WTC11 (cell line): ENCODE measurements around the gene STRIP1. TPM values are rescaled to one million over a fixed set of nuclear protein-coding genes. Genes with fewer than 3 reads are reported as not detected.
A peak's percentile ranks its signal among the peaks of the same experiment; 100 is the strongest.

Source experiments
- ATAC-seq: fragments of 200-7000 bp; cut with Tn5 transposase; 2 replicates; pipeline ENCODE4 v1.10.0; 2021; ENCODE audit warnings: mild to moderate bottlenecking, moderate library complexity
- CTCF ChIA-PET: fragments of 300-600 bp; sonication (Branson Sonifier 250); formaldehyde crosslinking; loops from one replicate; lab custom pipeline; 2021; ENCODE audit warnings: antibody characterized with exemption; lab: Charles Lee
- POLR2A ChIA-PET: fragments of 350-600 bp; sonication (Branson Sonifier 250); formaldehyde crosslinking; loops from one replicate; lab custom pipeline; 2021; ENCODE audit warnings: antibody characterized with exemption; lab: Charles Lee
- DNase-seq: peaks from one replicate; pipeline ENCODE4 v3.0.0; 2021; ENCODE audit warnings: low spot score
- H3K27ac Mint-ChIP-seq: 2 replicates; pipeline ENCODE4 v1.8.0; 2021; ENCODE audit warnings: mixed read lengths
- H3K27me3 Mint-ChIP-seq: 2 replicates; pipeline ENCODE4 v1.8.0; 2021; ENCODE audit warnings: low read depth, mild to moderate bottlenecking, moderate library complexity, mixed read lengths
- H3K36me3 Mint-ChIP-seq: 2 replicates; pipeline ENCODE4 v1.8.0; 2021; ENCODE audit warnings: mixed read lengths
- H3K4me1 Mint-ChIP-seq: 2 replicates; pipeline ENCODE4 v1.8.0; 2022; ENCODE audit warnings: mixed read lengths
- H3K4me3 Mint-ChIP-seq: 2 replicates; pipeline ENCODE4 v1.8.0; 2021; ENCODE audit warnings: mild to moderate bottlenecking, moderate library complexity, mixed read lengths
- H3K9me3 Mint-ChIP-seq: 2 replicates; pipeline ENCODE4 v1.8.0; 2021; ENCODE audit warnings: mixed read lengths
- CREM ChIP-seq: sonication (generic); formaldehyde crosslinking; IDR thresholded peaks from 2 replicates; pipeline ENCODE4 v1.8.1; 2022; ENCODE audit warnings: mild to moderate bottlenecking, missing genetic modification reagents, moderate library complexity
- FOXJ3 ChIP-seq: sonication (generic); formaldehyde crosslinking; IDR thresholded peaks from 2 replicates; pipeline ENCODE4 v1.9.0; 2021; ENCODE audit warnings: missing genetic modification reagents, mild to moderate bottlenecking, borderline replicate concordance
- GRHL2 ChIP-seq: fragments of 250-450 bp; sonication (Bioruptor Pico); IDR thresholded peaks from 2 replicates; pipeline ENCODE4 v1.8.0; 2022; ENCODE audit warnings: mild to moderate bottlenecking, moderate library complexity; ENCODE audit not compliant: insufficient replicate concordance, severe bottlenecking
- MXD4 ChIP-seq: fragments of 250-450 bp; sonication (Bioruptor Pico); IDR thresholded peaks from 2 replicates; pipeline ENCODE4 v1.8.0; 2021; ENCODE audit warnings: mild to moderate bottlenecking, moderate library complexity, borderline replicate concordance
- NR1H2 ChIP-seq: sonication (generic); formaldehyde crosslinking; IDR thresholded peaks from 2 replicates; pipeline ENCODE4 v1.9.0; 2021; ENCODE audit warnings: mild to moderate bottlenecking, moderate library complexity, missing genetic modification reagents
- SMAD3 ChIP-seq: sonication (generic); formaldehyde crosslinking; IDR thresholded peaks from 2 replicates; pipeline ENCODE4 v1.8.0; 2022; ENCODE audit warnings: missing genetic modification reagents, mild to moderate bottlenecking, borderline replicate concordance
- SMAD4 ChIP-seq: sonication (generic); formaldehyde crosslinking; IDR thresholded peaks from 2 replicates; pipeline ENCODE4 v1.8.0; 2022; ENCODE audit warnings: mild to moderate bottlenecking, missing genetic modification reagents
- TCF7 ChIP-seq: sonication (generic); formaldehyde crosslinking; IDR thresholded peaks from 2 replicates; pipeline ENCODE4 v1.8.0; 2022; ENCODE audit warnings: mild to moderate bottlenecking, low read depth, missing genetic modification reagents, moderate library complexity
- TEAD4 ChIP-seq: sonication (generic); formaldehyde crosslinking; IDR thresholded peaks from 2 replicates; pipeline ENCODE4 v1.8.0; 2022; ENCODE audit warnings: mild to moderate bottlenecking, missing genetic modification reagents
- total RNA-seq: library from RNA; stranded (reverse); gene quantifications from 3 replicates; pipeline ENCODE4 v1.2.3, GENCODE V29; 2021
- TF ChIP-seq, protein P1 (sequence below): fragments of 250-450 bp; sonication (Bioruptor Pico); IDR thresholded peaks from 2 replicates; pipeline ENCODE4 v1.9.0; 2021; ENCODE audit warnings: mild to moderate bottlenecking
- TF ChIP-seq, protein P2 (sequence below): fragments of 250-450 bp; sonication (Bioruptor Pico); IDR thresholded peaks from 2 replicates; pipeline ENCODE4 v1.8.0; 2021; ENCODE audit warnings: mild to moderate bottlenecking
- TF ChIP-seq, protein P3 (sequence below): sonication (generic); formaldehyde crosslinking; IDR thresholded peaks from 2 replicates; pipeline ENCODE4 v1.8.0; 2022; ENCODE audit warnings: mild to moderate bottlenecking, missing genetic modification reagents
- TF ChIP-seq, protein P4 (sequence below): sonication (generic); formaldehyde crosslinking; IDR thresholded peaks from 2 replicates; pipeline ENCODE4 v1.8.1; 2023; ENCODE audit warnings: mild to moderate bottlenecking, missing genetic modification reagents, moderate library complexity
- TF ChIP-seq, protein P5 (sequence below): sonication (generic); formaldehyde crosslinking; IDR thresholded peaks from 2 replicates; pipeline ENCODE4 v1.8.1; 2022; ENCODE audit warnings: mild to moderate bottlenecking, missing genetic modification reagents, moderate library complexity, borderline replicate concordance
- TF ChIP-seq, protein P6 (sequence below): sonication (generic); formaldehyde crosslinking; IDR thresholded peaks from 2 replicates; pipeline ENCODE4 v1.8.0; 2022; ENCODE audit warnings: mild to moderate bottlenecking, missing genetic modification reagents
- TF ChIP-seq, protein P7 (sequence below): sonication (generic); formaldehyde crosslinking; IDR thresholded peaks from 2 replicates; pipeline ENCODE4 v1.8.0; 2022; ENCODE audit warnings: mild to moderate bottlenecking, missing genetic modification reagents

STRIP1 gene
- total RNA-seq, 1 experiment from 2014 or later, result 42.8 TPM

DNA sequence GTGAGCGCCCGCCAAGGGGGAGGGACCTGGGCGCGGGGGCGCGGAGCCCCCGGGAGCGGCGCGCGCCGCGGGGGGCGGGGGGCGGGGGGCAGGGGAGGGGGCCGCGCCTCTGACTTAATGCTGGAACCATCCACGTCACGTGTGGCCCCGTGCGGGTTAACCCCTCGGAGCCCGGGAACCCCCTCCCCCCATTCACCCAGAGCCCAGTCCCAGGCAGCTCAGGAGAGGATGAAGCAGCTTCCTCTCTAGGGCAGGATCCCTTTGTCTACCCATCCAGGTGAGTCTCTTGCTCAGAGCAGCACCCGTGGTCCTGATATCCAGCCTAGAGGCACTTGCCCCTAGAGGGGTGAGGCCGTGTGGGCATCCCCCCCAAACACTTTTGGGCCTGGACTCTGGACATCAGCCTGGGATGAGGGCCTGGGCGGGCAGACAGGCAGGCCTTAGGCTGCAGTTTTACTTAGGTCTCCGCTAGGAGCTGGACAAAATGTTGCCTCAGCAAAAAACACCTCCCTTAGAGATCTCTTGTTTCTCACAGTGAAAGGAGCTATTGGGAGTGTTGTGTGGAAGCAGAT lies 36.3 kb downstream of the STRIP1 start, which contains the start of gene ALX3:
ALX3 (minus strand) TSS at position 2 of the 572 bp plus-strand sequence. CDS start 60 bp downstream, outside the sequence.
- DNase-seq, result peak; percentile 47

DNA sequence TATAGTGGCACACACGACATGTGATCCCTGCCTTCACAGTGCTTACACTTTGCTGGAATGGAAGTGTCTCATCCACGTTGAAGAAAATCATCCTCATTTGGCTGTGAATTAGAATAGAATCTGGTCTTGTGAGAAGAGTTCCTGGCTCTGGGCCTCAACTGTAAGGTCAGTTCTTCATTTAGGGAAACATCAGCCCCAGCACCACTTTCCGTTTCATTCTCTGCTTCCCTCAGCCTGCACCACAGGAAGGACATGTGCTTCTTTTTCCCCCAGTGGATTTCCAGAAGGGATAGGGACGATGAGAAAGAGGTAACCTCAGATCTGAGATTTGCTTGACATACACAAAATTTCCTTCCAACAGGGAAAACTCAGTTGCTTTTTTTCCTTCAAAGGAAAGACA lies 39.7 kb downstream of the STRIP1 start:
- ATAC-seq (no peak), DNase-seq (no peak)
- TF ChIP-seq SMAD3 (CRISPR knock-in tag), result no peak
- TF ChIP-seq, protein P1, sequence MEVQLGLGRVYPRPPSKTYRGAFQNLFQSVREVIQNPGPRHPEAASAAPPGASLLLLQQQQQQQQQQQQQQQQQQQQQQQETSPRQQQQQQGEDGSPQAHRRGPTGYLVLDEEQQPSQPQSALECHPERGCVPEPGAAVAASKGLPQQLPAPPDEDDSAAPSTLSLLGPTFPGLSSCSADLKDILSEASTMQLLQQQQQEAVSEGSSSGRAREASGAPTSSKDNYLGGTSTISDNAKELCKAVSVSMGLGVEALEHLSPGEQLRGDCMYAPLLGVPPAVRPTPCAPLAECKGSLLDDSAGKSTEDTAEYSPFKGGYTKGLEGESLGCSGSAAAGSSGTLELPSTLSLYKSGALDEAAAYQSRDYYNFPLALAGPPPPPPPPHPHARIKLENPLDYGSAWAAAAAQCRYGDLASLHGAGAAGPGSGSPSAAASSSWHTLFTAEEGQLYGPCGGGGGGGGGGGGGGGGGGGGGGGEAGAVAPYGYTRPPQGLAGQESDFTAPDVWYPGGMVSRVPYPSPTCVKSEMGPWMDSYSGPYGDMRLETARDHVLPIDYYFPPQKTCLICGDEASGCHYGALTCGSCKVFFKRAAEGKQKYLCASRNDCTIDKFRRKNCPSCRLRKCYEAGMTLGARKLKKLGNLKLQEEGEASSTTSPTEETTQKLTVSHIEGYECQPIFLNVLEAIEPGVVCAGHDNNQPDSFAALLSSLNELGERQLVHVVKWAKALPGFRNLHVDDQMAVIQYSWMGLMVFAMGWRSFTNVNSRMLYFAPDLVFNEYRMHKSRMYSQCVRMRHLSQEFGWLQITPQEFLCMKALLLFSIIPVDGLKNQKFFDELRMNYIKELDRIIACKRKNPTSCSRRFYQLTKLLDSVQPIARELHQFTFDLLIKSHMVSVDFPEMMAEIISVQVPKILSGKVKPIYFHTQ (CRISPR knock-in tag), result no peak
- TF ChIP-seq NR1H2, result no peak
- no peak for TF ChIP-seq TCF7
- TF ChIP-seq, protein P2, sequence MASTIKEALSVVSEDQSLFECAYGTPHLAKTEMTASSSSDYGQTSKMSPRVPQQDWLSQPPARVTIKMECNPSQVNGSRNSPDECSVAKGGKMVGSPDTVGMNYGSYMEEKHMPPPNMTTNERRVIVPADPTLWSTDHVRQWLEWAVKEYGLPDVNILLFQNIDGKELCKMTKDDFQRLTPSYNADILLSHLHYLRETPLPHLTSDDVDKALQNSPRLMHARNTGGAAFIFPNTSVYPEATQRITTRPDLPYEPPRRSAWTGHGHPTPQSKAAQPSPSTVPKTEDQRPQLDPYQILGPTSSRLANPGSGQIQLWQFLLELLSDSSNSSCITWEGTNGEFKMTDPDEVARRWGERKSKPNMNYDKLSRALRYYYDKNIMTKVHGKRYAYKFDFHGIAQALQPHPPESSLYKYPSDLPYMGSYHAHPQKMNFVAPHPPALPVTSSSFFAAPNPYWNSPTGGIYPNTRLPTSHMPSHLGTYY, result no peak
- TF ChIP-seq, protein P3, sequence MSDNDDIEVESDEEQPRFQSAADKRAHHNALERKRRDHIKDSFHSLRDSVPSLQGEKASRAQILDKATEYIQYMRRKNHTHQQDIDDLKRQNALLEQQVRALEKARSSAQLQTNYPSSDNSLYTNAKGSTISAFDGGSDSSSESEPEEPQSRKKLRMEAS (CRISPR knock-in tag), result no peak
- H3K27me3 Mint-ChIP-seq, result peaks cover 94% of the 10 kb centered on the region
- no peaks in the 10 kb centered on the region for H3K36me3 Mint-ChIP-seq
- H3K4me3 Mint-ChIP-seq, result no peak overlapping the region
- H3K9me3 Mint-ChIP-seq, result no peaks in the 10 kb centered on the region
- CTCF ChIA-PET, result interaction anchor here (0.7 to 5.9 kb wide), 4 partner anchors 12 to 31 kb away, joined by 3 to 46 read pairs (median 9); no protein-coding TSS in a partner anchor
- H3K27ac Mint-ChIP-seq, result no peak overlapping the region
- POLR2A ChIA-PET, result no interaction called here
- H3K4me1 Mint-ChIP-seq, result 0 out of 2 replicates have a peak, but pooled peaks cover 4% of the 10 kb centered on the region

More for the DNA sequence above, 36.3 kb downstream of the STRIP1 start, which contains the start of gene ALX3:
- Mint-ChIP-seq H3K4me1 (peaks cover 15% of the 10 kb centered on the region), H3K9me3 (no peaks in the 10 kb centered on the region), H3K27me3 (peaks cover 94% of the 10 kb centered on the region), H3K27ac (no peak within 1 kb of the TSS), H3K4me3 (peak within 1 kb of the TSS; percentile 70), H3K36me3 (no peaks in the 10 kb centered on the region)
- peak; percentile 19 for ATAC-seq
- POLR2A ChIA-PET, result interaction anchor here (0.7 kb wide), 2 partner anchors 11 to 36 kb away, joined by 3 read pairs; no protein-coding TSS in a partner anchor
- CTCF ChIA-PET, result interaction anchor here (0.6 to 5.9 kb wide), 14 partner anchors 11 to 389 kb away, joined by 3 to 46 read pairs (median 5); partner anchors contain the start of genes AHCYL1, SLC6A17 and STRIP1
- TF ChIP-seq, protein P4, sequence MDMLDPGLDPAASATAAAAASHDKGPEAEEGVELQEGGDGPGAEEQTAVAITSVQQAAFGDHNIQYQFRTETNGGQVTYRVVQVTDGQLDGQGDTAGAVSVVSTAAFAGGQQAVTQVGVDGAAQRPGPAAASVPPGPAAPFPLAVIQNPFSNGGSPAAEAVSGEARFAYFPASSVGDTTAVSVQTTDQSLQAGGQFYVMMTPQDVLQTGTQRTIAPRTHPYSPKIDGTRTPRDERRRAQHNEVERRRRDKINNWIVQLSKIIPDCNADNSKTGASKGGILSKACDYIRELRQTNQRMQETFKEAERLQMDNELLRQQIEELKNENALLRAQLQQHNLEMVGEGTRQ, result peak; percentile 22; the same call in 1 of the 2 replicates
- no peak for TF ChIP-seq CREM (CRISPR knock-in tag)
- no peak for TF ChIP-seq SMAD4 (CRISPR knock-in tag)
- TF ChIP-seq TEAD4 (CRISPR knock-in tag), result no peak
- no peak for TF ChIP-seq MXD4 (CRISPR knock-in tag)
- TF ChIP-seq FOXJ3, result no peak
- TF ChIP-seq, protein P5, sequence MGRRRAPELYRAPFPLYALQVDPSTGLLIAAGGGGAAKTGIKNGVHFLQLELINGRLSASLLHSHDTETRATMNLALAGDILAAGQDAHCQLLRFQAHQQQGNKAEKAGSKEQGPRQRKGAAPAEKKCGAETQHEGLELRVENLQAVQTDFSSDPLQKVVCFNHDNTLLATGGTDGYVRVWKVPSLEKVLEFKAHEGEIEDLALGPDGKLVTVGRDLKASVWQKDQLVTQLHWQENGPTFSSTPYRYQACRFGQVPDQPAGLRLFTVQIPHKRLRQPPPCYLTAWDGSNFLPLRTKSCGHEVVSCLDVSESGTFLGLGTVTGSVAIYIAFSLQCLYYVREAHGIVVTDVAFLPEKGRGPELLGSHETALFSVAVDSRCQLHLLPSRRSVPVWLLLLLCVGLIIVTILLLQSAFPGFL (CRISPR knock-in tag), result no peak
- TF ChIP-seq, all 79 proteins: peak for 1

DNA sequence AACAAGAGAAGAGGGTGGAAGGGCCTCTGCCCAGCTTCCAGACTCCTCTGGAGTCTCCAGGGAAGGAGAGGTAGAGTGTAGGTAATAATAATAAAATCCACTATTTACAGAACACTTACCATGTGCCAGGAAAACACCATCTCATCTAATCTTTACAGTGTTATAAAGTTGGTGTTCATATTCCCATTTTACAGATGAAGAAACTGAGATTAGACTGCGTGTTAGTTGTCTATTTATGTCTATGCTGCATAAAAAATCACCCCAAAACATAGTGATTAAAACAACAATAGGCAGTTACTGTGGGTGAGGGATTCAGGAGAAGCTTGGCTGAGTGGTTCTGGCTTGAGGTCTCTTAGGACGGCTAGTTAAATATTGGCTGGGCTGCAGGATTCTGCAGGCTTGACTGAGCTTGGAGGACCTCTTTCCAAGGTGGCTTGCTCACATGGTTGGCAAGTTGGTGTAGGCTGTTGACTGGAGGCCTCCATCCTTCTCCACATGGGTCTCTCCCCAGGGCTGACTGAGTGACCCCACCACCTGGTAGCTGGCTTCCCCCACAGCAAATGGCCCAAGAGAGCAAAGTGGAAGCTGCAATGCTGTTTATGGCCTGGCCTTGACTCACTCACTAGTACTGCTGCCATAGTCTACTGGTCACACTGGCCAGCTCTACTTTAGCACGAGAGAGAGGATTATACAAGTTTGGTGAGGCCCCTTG lies 42.5 kb downstream of the STRIP1 start:
- H3K4me1 Mint-ChIP-seq, result no peaks in the 10 kb centered on the region
- DNase-seq (no peak), ATAC-seq (no peak)
- ChIA-PET POLR2A (no interaction called here), CTCF (interaction anchor here (0.7 to 1.7 kb wide), 4 partner anchors 11 to 40 kb away, joined by 3 to 7 read pairs (median 4); no protein-coding TSS in a partner anchor)
- H3K36me3 Mint-ChIP-seq, result no peaks in the 10 kb centered on the region
- H3K27me3 Mint-ChIP-seq, result peaks cover 95% of the 10 kb centered on the region
- no peak overlapping the region for H3K27ac Mint-ChIP-seq
- H3K9me3 Mint-ChIP-seq, result no peaks in the 10 kb centered on the region
- H3K4me3 Mint-ChIP-seq, result no peak overlapping the region
- TF ChIP-seq, protein P6, sequence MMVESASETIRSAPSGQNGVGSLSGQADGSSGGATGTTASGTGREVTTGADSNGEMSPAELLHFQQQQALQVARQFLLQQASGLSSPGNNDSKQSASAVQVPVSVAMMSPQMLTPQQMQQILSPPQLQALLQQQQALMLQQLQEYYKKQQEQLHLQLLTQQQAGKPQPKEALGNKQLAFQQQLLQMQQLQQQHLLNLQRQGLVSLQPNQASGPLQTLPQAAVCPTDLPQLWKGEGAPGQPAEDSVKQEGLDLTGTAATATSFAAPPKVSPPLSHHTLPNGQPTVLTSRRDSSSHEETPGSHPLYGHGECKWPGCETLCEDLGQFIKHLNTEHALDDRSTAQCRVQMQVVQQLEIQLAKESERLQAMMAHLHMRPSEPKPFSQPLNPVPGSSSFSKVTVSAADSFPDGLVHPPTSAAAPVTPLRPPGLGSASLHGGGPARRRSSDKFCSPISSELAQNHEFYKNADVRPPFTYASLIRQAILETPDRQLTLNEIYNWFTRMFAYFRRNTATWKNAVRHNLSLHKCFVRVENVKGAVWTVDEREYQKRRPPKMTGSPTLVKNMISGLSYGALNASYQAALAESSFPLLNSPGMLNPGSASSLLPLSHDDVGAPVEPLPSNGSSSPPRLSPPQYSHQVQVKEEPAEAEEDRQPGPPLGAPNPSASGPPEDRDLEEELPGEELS (CRISPR knock-in tag), result no peak
- TF ChIP-seq, protein P7, sequence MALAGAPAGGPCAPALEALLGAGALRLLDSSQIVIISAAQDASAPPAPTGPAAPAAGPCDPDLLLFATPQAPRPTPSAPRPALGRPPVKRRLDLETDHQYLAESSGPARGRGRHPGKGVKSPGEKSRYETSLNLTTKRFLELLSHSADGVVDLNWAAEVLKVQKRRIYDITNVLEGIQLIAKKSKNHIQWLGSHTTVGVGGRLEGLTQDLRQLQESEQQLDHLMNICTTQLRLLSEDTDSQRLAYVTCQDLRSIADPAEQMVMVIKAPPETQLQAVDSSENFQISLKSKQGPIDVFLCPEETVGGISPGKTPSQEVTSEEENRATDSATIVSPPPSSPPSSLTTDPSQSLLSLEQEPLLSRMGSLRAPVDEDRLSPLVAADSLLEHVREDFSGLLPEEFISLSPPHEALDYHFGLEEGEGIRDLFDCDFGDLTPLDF (CRISPR knock-in tag), result no peak
- no peak for TF ChIP-seq GRHL2
